Measurements from ENCODE around the gene RAB11FIP4. TPM values are rescaled to one million over a fixed set of nuclear protein-coding genes. Genes with fewer than 3 reads are reported as not detected.

RAB11FIP4 gene
- total RNA-seq, 4 donors from 2014 or later, result 0.09 to 0.22 (median 0.16) TPM; not detected in 1

DNA sequence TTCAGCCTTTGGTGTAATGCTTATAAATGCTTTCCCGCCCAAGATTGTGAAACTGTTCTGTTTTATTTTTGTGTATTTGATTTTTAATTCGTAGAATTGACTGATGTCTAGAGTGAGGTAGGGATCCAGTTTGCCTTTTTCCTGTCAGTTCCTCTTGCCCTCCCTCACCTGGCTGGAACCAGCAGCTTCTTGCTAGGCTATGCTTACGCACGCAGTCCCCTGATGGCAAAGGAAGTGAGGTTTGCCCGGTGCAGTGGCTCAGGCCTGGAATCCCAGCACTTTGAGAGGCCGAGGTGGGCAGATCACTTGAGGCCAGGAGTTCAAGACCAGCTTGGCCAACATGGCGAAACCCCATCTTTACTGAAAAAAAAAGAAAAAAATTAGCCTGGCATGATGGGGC lies 51.9 kb downstream of the RAB11FIP4 start:
- no peak for TF ChIP-seq POLR2A (IDR thresholded peaks at IDR 0.05)
- TF ChIP-seq, protein P1, sequence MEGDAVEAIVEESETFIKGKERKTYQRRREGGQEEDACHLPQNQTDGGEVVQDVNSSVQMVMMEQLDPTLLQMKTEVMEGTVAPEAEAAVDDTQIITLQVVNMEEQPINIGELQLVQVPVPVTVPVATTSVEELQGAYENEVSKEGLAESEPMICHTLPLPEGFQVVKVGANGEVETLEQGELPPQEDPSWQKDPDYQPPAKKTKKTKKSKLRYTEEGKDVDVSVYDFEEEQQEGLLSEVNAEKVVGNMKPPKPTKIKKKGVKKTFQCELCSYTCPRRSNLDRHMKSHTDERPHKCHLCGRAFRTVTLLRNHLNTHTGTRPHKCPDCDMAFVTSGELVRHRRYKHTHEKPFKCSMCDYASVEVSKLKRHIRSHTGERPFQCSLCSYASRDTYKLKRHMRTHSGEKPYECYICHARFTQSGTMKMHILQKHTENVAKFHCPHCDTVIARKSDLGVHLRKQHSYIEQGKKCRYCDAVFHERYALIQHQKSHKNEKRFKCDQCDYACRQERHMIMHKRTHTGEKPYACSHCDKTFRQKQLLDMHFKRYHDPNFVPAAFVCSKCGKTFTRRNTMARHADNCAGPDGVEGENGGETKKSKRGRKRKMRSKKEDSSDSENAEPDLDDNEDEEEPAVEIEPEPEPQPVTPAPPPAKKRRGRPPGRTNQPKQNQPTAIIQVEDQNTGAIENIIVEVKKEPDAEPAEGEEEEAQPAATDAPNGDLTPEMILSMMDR (IDR thresholded peaks at IDR 0.05 in 4 of 5, conservative IDR thresholded peaks at IDR 0.05 in 1 of 5), result no peak
- no peaks in the 10 kb centered on the region for H3K4me1 ChIP-seq
- intact Hi-C loops (cut with DNase I; ENCODE audit: low total_unique reads) (no loop called here), in situ Hi-C loops (cut with MboI; ENCODE audit: low sequenced_read_pairs in 4 of 4) (loop anchor here (5.0 to 25.0 kb wide), 4 partner anchors 79 to 419 kb away; partner anchors contain the start of gene COPRS (in 1 of the 4))
- DNase-seq (no peak), ATAC-seq (no peak)
- no peaks in the 10 kb centered on the region for H3K27me3 ChIP-seq
- no peak overlapping the region for H3K4me3 ChIP-seq
- H3K27ac ChIP-seq, result no peak overlapping the region
- H3K9me3 ChIP-seq, result no peaks in the 10 kb centered on the region
- no peaks in the 10 kb centered on the region for H3K36me3 ChIP-seq

DNA sequence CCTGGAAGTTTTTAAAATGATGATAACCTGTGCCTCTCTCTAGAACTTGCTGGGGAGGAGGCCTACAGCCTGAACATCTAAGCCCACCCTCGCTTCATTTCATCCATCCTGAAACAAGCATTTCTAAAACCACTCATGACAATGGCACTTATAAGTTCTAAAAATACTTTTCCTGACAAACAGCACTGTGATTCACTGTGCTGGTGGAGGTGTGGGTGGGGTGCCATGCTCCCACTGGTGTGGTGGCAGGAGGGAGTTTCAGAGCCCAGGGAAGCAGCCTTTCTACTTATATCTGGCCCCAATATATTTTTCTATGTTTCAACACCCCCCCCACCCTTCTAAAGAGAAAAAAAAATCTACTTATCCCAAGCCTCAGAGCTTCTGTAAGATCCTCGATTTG lies 52.6 kb downstream of the RAB11FIP4 start:
- Histone ChIP-seq H3K4me3 (no peak overlapping the region), H3K27me3 (no peaks in the 10 kb centered on the region), H3K27ac (no peak overlapping the region), H3K4me1 (no peaks in the 10 kb centered on the region), H3K36me3 (no peaks in the 10 kb centered on the region), H3K9me3 (no peaks in the 10 kb centered on the region)
- intact Hi-C loops (cut with DNase I; ENCODE audit: low total_unique reads), result no loop called here
- no peak for DNase-seq
- in situ Hi-C loops (cut with MboI; ENCODE audit: low sequenced_read_pairs in 4 of 4), result loop anchor here (5.0 to 25.0 kb wide), 4 partner anchors 78 to 418 kb away; partner anchors contain the start of gene COPRS (in 1 of the 4)
- TF ChIP-seq POLR2A (IDR thresholded peaks at IDR 0.05), result no peak
- TF ChIP-seq, protein P1 (IDR thresholded peaks at IDR 0.05 in 4 of 5, conservative IDR thresholded peaks at IDR 0.05 in 1 of 5), result no peak
- no peak for ATAC-seq

DNA sequence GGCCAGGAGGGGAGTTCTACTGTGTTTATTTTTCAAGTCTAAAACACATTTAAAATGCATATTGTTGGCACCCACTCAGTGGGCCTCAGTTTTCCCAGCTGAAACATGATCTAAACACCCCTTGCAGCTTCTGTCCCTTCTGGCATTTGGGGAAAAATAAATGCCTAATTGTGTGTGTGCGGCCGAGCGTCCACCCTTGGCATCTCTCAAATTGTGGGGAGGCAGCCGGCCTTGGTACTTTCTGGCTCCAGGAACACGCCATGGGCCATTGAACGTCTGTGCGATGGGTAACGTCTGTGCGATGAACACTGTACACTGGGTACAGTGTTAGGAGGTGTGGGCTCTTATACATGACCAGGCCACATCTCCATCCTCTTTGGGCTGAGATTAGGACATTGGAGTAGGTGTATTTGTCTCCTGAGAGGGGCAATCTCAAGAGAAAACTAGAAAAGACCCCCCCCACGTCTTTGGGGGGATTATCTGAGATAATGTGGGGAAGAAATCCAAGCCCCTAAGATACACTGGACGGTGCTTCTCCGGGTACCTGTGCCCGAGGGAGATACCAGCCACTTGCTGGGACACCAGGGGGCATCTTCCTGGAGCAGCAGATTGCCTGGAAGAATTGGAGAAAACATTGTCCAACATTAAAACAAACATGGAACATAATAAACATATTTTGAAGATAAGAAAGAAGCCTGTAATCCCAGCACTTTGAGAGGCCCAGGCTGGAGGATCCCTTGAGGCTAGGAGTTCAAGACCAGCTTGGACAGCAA lies 54.9 kb downstream of the RAB11FIP4 start:
- no peak overlapping the region for H3K4me3 ChIP-seq
- DNase-seq (no peak), ATAC-seq (no peak)
- no peak overlapping the region for H3K27ac ChIP-seq
- TF ChIP-seq POLR2A (IDR thresholded peaks at IDR 0.05), result no peak
- TF ChIP-seq, protein P1 (IDR thresholded peaks at IDR 0.05 in 4 of 5, conservative IDR thresholded peaks at IDR 0.05 in 1 of 5), result no peak
- H3K4me1 ChIP-seq, result no peaks in the 10 kb centered on the region
- H3K27me3 ChIP-seq, result no peaks in the 10 kb centered on the region
- in situ Hi-C loops (cut with MboI; ENCODE audit: low sequenced_read_pairs in 4 of 4) (loop anchor here (25.0 kb wide), 2 partner anchors 391 to 416 kb away; partner anchors contain the start of gene COPRS (in 1 of the 4)), intact Hi-C loops (cut with DNase I; ENCODE audit: low total_unique reads) (no loop called here)
- no peaks in the 10 kb centered on the region for H3K9me3 ChIP-seq
- no peaks in the 10 kb centered on the region for H3K36me3 ChIP-seq

DNA sequence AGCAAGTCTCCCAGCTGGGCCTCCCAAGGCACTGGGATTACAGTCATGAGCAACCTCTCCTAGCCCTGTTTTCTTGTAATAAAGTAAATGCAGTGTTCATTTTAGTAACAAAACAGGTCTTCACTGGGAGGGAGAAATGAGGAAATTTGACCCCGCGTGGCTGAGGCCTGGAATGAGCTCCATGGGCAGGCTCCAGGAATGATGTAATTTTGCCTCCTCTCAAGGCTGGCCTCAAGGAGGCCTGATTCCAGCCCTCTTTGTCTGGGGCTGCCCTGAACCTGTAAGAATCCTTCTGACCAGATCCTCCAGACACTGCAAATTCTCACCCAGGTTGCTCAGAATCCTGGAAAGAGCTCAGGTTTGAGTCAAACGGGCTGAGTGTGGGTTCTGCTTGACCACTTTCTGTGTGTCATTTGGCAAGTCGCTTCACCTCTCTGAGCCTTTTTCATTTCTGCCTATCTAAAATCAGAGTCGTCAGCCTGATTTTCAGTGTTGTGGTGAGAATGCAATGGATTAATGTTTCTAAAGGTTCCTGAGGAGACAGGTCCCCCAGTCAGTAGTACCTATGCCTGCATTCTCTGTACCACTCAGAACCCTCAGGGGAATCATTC lies 57.1 kb downstream of the RAB11FIP4 start:
- Histone ChIP-seq H3K4me3 (no peak overlapping the region), H3K27me3 (no peaks in the 10 kb centered on the region), H3K9me3 (no peaks in the 10 kb centered on the region), H3K36me3 (no peaks in the 10 kb centered on the region), H3K27ac (no peak overlapping the region), H3K4me1 (no peaks in the 10 kb centered on the region)
- no peak for ATAC-seq
- intact Hi-C loops (cut with DNase I; ENCODE audit: low total_unique reads) (no loop called here), in situ Hi-C loops (cut with MboI; ENCODE audit: low sequenced_read_pairs in 4 of 4) (loop anchor here (25.0 kb wide), 2 partner anchors 389 to 414 kb away; partner anchors contain the start of gene COPRS (in 1 of the 4))
- TF ChIP-seq, protein P1 (IDR thresholded peaks at IDR 0.05 in 4 of 5, conservative IDR thresholded peaks at IDR 0.05 in 1 of 5), result no peak
- TF ChIP-seq POLR2A (IDR thresholded peaks at IDR 0.05), result no peak
- no peak for DNase-seq

All from gastrocnemius medialis (tissue), 4 donors.